DMS53 treated with DMSO at 0.1 percent for 48 hours (cell line): ENCODE results near the gene SPPL2B.

Experiments used
- DNase-seq: peaks from one replicate; lab custom pipeline; 2025; ENCODE audit not compliant: unreplicated experiment; lab: John Stamatoyannopoulos, UW

The SPPL2B gene

DNA sequence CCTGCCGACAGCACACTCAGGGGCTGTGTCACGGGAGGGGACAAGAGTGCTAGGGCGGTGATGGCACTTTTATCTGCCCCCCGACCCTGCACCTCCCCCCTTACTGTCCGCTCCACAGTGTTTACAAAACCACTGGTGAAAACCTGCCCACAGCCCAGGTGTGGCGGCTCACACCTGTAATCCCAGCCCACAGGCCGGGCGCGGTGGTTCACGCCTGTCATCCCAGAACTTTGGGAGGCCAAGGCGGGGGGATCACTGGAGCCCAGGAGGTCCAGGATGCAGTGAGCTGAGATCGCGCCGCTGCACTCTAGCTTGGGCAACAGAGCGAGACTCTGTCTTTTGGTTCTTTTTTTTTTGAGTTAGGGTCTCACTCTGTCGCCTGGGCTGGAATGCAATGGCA is 32.3 kb upstream of the SPPL2B start:
- no peak for DNase-seq

DNA sequence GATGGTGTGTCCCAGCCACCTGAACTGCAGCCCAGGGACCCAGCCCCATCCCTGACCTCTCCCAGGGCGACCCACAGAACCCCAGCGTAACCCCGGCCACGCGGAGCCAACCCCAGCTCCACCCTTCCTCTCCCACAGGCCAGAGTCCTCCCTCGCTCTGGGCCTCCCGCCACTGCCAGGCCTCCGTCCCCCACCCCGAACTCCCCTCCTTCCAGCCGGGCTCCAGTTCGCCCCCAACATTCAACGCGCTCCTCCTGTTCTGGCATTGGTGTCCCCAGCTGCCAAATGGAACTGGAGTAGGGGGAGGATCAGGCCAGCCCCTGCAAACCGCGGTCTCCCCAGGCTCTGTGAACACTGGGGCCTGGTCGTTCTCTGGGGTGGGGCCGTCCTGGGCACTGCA is 28.0 kb upstream of the SPPL2B start:
- no peak for DNase-seq

DNA sequence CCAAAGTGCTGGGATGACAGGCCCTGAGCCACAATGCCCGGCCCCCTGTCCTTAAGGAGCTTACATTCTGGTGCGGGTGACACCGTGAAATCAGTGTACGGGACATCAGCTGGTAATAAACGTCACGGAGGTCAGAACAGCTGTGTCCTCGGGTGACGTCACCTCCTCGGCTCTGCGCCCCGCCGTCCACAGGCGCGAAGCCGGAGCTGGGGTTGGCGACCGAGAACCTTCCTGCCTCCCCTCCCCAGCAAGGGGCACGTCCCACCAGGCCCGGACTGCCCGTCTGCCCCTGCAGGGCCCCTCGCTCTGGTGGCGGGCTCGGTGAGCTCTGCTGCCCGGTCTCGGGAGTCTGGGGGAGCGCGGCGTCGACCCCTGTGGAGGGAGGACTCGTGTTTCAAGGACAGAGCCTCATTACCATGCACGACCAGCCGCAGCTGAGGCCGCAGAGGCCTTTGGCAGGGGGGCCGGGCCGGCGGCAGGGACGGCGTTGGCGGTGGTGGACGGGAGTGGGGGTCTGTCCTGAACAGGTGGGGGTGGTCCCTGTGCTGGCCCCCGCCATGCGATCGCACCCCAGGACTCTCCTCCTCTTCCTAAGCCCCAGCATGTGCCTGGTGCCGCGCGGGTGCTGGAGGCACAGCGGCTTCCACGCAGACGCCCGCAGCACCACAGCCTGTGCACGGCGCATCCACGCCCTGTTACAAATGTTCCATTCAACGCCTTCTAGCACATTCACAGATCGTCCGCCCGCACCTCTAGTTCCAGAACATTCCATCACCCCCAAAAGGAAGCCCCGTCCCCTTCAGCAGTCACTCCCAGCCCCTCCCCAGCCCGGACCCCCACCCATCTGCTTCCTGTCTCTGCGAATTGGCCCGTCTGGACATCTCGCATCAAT is 25.9 kb upstream of the SPPL2B start:
- DNase-seq = no peak

DNA sequence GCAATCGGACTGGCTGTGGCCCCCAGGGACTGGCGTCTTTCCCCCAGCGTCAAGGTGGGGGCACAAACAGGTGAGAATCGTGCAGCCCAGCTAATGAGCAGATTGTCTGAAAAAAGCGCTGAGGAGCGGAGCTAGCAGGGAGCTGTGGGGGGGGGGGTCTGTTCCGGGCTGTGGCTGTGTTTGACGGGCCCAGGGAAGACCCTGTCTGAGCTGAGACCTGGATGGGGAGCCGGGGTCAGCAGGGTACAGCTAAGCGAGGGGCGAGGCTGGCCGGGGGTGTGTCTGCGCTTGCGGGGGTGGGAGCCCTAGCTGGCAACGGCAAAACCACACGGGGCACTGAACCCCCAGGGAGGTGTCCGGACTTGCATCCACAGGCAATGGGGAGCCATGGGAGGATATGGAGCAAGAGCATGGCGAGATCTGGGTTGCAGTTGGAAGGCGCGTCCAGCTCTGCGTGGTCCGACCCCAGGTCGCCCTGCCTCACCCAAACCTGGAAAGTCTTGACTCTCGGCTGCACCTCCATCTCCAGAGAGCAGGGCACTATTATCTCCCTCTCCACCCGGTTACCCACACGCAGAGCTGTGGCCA is 25.2 kb upstream of the SPPL2B start:
- no peak for DNase-seq

DNA sequence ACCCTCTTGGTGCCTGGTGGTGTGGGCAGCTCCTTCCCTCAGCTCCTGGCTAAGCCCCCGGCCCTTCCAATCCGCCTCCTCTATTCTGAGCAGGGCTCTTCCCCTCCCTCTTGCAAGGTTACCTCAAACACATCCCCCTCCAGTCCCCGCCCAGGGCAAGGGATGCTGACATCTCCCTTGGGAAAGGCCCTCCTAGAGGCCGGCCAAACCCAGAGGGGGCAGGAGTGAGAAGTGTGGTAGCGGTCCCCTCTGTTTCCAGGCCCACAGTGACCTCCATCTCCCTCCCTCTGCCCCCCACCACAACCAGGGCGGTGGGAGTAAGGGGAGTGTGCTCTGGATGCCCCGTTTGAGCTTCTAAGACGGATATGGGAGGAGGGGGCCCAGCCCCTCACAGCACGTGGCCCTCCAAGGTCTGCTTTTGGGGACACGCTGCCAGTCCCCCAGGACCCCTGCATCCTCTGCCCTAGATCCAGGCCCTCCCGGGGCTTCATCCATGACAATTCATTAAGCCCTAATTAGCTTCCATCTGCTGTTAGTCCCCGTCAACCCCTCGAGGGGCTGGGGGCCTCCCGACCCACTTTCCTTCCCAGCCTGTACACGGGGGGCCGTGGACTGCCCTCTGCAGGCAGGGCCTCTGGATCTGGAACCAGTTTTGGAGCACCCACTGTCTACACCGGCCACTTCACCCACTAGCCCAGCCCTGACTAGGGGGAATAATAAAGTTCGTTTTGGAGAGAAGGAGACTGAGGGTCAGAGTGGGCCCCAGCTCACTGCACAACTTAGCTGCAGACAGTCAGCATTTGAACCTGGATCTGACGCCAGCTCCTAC is 22.8 kb upstream of the SPPL2B start:
- no peak for DNase-seq

DNA sequence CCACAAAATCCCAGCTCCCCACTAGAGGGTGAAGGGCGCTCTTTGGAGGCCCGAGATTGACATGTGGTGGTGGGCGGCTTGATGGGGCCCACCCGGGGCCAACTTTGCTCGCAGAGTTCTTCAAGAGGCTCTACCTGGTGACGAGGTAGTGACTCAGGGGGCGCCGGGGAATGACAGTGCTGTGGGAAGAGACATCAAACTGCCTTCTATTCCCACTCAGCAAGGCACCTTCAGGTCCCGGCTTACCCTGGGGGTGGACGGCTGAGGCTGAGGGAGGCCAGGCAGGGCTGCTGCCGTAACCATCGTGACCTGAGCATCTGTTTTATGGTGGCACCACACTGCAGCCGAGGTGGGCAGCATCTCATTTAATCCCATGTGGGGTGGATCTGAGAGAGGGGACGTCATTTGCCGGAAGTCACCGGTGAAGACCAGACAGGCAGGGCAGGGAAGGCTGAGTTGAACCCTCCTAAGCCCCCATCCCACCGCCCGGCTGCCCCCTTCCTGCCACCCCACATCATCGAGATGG is 22.1 kb upstream of the SPPL2B start:
- DNase-seq = no peak

DNA sequence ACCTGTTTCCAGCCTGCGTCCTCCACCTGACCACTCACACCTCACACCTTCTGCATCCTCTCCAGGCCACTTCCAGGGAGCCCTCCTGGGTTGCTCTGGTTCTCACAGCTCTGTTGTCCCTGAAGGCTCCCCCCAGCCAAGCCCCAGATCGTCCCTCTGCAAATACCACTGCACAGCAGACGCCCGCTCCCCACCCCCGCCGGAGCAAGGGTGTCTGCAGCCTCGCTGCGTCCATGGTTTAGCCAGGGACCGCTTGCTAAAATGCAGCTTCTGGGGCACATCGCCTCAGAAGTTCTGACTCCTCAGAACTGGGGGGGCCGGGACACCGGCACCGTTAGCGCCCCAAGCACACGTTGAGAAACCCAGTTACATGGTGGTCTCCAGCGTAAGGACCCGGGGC is 21.5 kb upstream of the SPPL2B start:
- DNase-seq = no peak

DNA sequence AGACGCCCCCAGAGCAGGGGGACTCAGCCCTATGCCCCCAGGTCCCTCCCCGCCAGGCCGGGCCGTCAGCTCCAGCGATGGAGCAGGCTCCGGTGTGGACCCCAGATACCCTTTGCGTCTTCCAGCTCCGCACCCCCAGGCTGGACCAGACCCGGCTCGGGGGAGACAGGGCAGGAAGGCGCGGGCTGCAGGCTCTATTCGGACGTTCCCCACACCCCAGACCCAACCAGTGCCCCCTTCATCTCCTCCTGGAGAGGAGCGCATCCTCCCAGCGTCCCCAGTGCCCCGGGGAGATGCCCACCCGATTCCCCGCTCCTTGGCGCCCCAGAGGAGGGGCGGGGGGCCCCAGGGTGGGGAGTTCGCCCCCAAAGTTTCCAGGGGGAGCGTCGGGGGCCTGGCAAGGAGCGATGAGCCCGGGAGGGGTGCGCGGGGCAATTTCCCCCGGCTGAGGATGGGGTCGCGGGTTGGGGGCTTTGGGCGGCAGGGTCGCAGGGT is 20.9 kb upstream of the SPPL2B start:
- DNase-seq = no peak

DNA sequence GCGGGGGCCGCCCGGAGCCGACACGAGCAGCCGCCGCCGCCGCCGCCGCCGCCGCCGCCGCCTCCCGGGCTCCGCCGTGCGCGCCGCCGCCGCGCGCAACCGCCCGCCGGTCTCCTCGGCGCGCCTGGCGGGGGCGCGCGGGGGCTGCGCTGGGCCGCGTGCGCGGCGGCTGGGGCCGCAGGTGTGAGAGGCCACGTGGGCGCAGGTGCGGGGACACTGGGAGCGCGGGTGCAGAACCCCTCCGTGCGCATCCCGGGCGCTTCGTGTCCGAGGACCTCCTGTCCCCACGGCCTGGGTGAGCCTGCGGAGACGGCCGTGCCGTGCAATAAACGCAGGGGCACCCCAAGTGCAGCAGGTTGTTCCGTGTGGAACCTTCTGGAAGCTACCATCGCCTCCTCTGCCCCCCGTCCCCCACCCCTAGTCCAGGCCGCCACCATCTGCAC is 20.3 kb upstream of the SPPL2B start, which contains the start of gene LINGO3:
TSS of gene LINGO3 (minus strand) at position 41 of the 443 bp plus-strand sequence. CDS start 16,378 bp downstream, outside the sequence.
- DNase-seq = no peak

DNA sequence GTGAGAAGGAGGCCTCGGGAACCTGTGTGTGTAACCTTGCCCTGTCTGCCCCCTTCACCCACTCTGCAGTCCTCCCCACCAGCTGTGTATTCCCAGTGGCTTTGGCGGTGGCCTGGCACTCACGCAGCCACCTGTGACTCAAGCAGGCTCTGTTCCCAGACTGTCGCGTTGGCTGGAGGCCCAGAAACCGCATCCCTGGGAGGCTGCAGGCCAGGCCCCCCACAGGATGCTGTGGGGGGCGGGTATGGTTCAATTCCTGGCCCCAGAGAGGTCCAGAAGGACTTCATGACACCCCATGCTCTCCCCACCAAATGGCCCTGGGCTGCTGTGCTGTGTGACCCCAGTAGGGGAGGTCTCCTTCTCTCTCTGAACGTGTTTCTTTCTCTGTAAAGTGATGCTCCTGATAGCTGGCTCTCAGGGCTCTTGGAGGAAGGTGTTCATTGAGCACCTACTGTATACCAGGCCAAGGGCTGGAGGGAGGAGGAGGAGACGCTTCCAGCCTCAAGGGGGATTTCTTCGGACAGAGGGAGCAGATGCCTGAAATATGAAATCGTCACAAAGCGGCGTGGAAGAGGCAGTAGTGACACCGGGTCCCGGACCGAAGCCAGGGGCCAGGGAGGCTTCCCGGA is 18.6 kb upstream of the SPPL2B start:
- no peak for DNase-seq

DNA sequence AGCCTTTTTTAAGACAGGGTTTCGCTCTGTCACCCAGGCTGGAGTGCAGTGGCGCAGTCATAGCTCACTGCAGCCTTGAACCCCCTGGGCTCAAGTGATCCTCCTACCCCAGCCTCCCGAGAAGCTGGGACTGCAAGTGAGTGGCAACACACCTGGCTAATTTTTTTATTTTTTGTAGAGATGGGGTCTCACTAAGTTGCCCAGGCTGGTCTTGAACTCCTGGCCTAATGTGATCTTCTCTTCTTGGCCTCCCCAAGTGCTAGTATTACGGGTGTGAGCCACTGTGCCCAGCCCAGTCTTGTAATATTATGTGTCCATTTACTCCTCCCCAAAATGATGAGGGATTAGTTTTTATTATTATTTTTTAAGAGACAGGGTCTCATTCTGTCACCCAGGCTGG is 17.4 kb upstream of the SPPL2B start:
- no peak for DNase-seq

DNA sequence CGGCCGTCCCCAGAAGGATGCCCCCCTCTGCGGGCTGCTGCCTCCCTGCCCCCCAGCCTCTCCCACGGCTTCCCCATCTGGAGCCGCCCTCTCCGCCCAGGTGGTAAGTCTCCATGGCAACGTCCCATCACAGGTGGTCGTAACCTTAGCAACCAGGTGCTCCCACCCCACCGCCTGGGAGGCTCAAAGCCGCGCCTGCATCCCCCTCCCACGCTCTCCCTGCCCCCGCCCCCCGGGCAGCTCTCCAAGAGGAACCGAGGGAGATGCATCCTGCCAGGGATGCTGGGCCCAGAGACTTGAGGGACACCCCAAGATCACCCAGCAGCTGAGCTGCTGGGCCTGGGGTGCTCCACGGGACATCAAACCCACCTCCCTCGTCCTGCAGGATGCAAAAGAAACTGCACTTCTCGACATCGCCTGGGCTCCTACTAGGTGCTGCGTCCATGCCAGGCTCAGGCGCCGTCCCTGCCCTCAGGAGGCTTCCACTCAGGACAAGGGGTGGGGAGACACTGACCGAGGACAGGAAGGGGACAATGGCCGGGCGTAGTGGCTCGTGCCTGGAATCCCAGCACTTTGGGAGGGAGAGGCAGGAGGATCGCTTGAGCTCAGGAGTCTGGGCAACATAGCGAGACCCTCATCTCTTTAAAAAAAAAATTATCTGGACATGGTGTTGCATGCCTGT is 15.5 kb upstream of the SPPL2B start:
- DNase-seq = no peak

DNA sequence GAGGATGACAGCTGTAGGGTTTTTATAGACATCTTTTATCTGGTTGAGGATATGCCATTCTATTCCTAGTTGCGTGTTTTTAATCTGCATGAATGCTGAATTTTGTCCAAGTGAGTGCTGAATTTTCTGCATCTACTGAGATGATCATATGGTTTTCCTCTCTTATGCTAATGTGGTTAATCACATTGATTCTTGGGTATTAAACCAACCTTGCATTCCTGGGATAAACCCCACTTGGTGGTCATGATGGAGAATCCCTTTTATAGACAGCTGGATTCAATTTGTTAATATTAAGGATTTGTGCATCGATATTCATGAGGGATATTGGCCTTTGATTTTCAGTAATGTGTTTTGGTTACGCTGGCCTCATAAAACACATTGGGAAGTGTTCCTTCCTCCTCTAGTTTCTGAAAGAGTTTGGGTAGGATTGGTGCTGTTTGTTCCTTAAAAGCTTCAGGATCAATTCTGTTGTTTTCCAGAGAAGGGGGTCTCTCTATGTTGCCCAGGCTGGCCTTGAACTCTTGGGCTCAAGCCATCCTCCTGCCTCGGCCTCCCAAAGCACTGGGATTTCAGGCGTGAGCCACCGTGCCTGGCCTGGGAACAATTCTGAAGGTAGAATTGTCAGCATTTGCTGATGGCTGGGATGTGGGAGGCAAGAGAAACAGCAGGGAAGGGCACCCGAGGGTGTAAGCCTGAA is 13.2 kb upstream of the SPPL2B start:
- no peak for DNase-seq

DNA sequence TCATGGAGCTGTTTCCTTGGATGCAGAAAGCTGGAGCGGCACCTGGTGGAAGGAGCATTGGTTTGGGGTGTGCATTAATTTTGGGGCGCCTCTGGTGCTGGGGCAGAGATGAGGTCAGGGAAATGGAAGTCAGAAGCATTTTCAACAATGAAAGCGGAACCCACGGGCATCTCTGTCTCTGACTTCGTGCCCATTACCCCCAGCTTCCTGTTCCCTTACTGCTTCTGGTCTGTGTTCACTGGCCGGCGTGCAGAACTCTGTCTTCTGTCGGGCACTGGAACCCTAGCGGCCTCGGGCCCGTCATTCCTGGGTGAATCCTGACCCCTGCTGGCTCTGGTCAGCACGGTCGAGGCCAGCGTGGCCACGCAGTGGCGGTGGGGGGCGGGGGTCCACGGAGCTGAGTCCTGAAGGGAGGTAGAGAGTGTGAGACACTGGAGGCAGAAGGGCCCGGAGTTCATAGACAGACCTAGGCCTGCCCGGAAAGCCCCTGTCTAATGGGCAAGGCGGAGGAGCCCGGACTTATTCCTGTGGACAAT is 12.6 kb upstream of the SPPL2B start:
- peak; percentile 41 for DNase-seq

DNA sequence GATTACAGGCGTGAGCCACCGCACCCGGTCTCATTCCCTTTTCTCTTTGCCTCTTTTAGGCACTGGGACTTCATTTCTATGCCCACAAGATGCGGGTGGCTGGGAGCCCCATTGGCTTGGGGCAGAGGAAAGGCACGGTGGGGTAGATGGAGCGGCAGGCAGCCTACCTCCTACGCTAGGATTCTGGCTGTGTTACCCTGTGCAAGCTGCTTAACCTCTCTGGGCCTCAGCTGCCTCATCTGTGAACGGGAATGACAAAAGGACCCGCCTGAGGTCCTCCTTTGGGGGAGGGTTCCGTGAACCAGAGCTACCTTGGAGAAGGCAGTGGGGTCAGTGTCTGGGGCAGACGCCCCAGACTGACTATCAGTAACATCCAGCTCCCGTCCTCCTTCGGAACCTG is 11.2 kb upstream of the SPPL2B start:
- DNase-seq = no peak

DNA sequence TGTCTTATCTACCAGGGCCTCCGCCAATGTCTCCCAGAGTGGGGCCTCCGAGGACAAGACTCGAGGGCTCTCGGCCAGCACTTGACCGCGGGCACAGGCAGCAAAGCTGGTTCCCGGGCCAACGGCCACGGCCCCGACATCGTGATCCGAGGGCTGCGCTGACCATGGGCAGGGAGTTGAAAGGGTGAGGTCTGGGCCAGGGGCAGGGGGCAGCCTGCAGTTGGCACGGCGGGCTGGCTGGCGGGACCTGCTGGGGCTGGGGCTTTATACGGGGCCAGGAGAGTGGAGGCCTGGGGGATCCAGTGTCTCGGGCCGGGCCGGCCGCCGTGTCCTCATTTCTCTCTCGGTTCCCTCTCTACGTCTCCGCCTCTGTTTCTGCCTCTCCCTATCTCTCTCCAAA is 10.7 kb upstream of the SPPL2B start:
- DNase-seq = no peak

DNA sequence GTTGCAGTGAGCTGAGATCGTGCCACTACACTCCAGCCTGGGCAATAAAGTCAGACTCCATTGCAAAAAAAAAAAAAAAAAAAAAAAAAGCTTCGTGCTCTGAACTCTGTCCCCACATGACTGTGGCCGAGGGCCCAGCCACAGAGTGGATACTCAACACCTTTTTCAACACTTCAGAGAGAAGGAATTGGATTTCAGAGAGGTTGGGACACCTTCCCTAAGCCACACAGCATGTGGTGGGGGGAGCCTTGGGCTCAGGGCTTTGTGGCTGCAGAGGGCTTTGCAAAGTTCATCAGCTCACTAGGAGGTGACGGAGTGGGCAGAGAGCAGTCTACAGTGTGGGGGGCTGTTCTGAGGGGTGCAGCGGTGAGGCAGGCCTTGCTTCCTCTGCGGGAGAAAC is 9.6 kb upstream of the SPPL2B start:
- DNase-seq = no peak

DNA sequence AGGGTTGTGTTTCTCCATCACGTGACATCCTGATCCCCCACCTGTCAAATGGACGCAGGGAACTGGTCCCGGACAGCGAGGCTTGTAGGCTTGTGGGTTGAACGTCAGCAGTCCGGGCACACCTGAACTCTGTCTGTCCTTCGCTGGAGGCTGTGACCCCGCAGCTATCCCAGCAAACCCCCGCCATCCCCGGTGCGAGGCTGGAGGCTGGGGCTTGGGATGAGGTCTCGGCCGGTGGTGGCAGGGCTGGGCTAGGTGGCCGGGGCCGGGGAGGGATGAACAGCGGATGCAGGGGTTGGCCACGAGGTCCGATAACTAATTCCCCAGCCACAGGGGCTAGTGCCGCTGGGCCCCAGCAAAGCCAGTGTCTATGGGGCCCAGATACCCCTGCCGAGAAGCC is 8.9 kb upstream of the SPPL2B start:
- no peak for DNase-seq

DNA sequence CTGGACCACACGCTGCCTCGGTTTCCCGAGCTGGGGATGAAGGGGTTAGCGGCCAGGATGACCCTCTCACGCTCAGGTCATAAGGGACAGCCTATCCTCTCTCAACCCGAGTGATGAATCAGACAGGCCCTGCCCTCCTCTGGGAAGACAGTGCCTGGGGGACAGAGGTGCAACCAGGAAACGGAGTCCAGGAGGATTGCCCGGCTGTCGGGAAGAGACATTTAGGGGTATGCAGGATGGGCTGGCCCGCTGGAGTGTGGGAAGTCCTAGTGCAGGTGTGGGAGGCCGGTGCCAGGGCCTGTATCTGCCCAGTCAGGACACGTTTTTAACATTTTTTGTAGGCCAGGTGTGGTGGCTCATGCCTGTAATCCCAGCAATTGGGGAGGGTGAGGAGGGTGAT is 8.4 kb upstream of the SPPL2B start:
- DNase-seq = no peak
